ENCODE data around the gene UGT2B7.
"Not testable (repeated sequence)": the region's sequence is repeated elsewhere in the genome, so short reads cannot be mapped to it uniquely, and the experiment has no call there.

UGT2B7 gene

DNA sequence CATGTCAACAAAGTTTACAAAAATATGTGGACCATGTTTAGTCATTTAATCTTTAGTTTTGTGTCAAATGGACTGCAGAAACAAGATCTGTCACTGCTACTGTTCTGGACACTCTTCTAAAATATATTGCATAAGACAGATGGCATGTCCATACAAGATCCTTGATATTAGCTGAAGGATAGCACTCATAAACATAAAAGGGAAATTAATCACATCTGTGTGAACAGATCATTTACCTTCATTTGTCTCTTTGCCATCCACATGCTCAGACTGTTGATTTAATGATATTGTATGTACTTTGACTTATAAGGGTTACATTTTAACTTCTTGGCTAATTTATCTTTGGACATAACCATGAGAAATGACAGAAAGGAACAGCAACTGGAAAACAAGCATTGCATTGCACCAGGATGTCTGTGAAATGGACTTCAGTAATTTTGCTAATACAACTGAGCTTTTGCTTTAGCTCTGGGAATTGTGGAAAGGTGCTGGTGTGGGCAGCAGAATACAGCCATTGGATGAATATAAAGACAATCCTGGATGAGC lies at the start of gene UGT2B7:
Gene UGT2B7, plus strand, starts transcription at position 364 of the 546 bp plus-strand sequence. Its CDS starts 47 bp downstream, at position 411.
- DNase-seq (ENCODE audit: low read depth in 2 of 2): no peak

DNA sequence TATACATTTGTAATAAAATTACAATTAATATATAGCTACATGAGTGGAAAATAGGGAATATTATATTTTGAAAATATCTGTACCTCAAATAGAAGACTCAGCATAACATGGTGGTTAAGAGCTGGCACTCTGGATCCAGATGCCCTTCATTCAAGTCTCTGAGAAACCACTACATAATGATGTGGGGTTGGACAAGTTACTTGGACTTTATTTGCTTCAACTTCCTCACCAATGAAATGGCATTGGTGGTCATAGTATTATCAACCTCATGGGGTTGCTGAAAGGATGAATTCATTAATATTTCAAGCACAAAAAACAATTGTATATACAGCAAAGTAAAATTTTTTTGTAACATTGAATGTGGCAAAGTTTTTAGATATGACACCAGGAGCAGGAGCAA lies 46.4 kb upstream of the UGT2B7 start:
- DNase-seq (ENCODE audit: low read depth in 2 of 2): no peak

DNA sequence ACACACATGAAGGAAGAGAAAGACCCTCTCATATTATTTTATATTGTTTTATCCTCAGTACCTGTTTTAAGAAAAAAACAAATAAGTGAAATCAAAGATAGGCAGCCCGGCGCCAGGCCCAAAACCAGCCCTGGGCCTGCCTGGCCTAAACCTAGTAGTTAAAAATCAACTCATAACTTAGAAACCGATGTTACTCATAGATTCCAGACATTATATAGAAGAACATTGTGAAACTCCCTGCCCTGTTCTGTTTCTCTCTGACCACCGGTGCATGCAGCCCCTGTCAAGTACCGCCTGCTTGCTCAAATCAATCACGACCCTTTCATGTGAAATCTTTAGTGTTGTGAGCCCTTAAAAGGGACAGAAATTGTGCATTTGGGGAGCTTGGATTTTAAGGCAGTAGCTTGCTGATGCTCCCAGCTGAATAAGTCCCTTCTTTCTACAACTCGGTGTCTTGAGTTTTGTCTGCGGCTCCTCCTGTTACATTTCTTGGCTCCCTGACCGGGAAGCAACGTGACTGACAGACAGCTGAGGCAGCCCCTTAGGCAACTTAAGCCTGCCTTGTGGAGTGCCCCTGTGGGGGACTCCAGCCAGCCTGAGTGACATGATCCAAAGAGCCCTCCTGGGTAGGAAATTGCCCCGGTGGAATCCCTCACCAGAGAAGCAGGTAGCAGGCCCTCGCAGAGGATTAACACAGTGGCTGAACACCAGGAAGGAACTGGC lies 45.3 kb upstream of the UGT2B7 start:
- DNase-seq (ENCODE audit: low read depth in 2 of 2): not testable (repeated sequence)

DNA sequence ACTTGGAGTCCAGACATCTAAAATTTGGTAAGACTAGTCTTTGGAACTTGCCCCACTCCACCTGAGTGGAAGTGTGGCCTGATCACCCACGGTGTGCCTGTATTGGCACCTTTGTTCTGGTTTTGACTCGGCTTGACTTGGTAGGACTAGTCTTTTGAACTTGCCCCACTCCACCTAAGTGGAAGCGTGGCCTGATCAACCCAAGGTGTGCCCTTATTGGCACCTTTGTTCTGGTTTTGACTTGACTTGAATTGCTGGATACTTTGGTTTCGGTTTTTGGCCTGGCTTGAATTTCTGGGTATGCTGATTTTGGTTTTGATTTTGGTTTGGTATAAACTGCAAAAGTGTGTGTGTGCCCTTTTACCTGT lies 44.7 kb upstream of the UGT2B7 start:
- DNase-seq (ENCODE audit: low read depth in 2 of 2): no peak

DNA sequence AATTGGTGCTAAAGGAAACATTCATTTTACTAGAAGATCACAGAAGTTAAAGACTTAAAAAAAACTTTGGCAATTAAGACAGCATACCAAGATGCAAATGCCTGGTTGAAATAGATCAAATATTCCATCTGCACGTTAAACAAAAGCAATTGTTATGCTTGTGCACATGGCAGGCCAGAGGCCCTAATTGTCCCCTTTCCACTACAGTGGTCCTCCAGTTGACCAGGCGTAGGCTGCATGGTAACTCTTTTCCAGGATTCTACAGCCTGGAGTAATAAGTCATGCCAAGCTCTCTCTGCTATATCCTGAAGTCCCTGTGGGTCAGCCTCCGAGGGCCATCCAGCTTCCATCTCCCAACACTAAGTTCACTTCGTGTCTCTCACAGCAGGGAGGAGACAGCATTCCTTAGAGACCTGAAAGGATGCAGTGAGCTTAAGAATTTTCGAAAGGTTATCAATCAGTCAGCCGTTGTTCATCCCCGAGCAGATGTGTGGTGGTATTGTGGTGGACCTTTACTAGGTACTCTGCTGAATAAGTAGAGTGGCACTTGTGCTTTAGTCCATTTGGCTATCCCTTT lies 42.9 kb upstream of the UGT2B7 start:
- DNase-seq (ENCODE audit: low read depth in 2 of 2): not testable (repeated sequence)

DNA sequence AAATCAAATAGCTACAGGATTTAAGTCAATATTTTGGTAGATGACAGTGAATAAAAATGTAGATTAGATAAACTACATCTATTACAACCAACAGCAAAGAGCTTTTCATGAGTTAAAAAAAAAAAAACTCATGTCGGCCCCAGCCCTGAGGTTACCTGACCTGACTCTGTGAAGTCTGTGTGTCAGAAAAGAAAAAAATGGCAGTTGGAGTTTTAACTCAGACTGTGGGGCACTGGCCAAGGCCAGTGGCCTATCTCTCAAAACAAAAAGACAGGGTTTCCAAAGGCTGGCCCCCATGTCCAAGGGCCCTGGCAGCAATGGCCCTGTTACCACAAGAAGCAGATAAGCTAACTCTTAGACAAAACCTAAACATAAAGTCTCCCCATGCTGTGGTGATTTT lies 42.2 kb upstream of the UGT2B7 start:
- DNase-seq (ENCODE audit: low read depth in 2 of 2): not testable (repeated sequence)

DNA sequence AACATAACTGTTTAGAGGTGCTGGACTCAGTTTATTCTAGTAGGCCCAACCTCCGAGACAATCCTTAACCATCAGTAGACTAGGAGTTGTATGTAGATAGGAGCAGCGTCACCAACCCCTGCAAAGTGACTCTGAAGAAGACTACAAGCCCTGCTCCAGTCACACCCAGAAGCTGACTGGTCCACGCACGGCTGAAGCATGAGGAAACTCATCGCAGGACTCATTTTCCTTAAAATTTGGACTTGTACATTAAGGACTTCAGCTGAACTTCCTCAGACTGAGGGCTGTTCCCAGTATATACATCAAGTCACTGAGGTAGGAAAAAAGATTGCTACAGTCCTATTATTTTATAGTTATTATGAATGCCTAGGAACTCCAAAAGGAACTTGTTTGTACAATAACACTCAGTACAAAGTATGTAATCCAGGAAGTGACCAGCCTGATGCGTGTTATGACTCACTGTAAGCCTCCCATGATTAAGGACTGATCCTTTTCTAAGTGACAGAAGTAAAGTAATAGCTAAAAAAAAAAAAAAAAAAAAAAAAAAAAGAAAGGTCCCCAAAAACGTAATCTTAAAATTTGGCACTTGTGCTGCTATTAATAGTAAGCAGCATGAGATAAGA lies 41.6 kb upstream of the UGT2B7 start:
- DNase-seq (ENCODE audit: low read depth in 2 of 2): no peak

DNA sequence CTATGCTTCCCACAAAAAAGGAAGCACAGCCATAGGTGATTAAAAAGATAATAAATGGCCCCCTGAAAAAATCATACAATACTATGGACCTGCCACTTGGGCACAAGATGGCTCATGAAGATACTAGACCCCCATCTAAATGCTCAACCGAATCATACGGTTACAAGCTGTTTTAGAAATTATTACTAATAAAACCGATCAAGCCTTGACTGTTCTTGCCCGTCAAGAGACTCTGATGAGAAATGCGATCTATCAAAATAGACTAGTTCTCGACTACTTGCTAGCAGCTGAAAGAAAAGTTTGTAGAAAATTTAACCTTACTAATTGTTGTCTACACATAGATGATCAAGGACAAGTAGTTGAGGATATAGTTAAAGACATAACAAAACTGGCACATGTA lies 40.1 kb upstream of the UGT2B7 start:
- no peak for DNase-seq (ENCODE audit: low read depth in 2 of 2)

DNA sequence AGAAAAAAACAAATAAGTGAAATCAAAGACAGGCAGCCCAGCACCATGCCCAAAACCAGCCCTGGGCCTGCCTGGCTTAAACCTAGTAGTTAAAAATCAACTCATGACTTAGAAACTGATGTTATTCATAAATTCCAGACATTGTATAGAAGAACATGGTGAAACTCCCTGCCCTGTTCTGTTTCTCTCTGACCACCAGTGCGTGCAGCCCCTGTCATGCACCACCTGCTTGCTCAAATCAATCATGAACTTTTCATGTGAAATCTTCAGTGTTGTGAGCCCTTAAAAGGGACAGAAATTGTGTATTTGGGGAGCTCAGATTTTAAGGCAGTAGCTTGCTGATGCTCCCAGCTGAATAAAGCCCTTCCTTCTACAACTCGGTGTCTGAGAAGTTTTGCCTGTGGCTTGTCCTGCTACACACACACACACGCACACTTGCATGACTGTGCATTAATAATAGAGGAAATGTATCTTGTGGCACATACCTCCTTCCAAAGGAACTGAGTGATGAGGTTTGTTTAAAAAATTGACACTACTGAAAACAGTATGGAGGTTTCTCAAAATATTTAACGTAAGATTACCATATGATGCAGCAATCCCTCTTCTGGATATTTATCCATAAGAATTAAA lies 39.2 kb upstream of the UGT2B7 start:
- DNase-seq (ENCODE audit: low read depth in 2 of 2): no peak

DNA sequence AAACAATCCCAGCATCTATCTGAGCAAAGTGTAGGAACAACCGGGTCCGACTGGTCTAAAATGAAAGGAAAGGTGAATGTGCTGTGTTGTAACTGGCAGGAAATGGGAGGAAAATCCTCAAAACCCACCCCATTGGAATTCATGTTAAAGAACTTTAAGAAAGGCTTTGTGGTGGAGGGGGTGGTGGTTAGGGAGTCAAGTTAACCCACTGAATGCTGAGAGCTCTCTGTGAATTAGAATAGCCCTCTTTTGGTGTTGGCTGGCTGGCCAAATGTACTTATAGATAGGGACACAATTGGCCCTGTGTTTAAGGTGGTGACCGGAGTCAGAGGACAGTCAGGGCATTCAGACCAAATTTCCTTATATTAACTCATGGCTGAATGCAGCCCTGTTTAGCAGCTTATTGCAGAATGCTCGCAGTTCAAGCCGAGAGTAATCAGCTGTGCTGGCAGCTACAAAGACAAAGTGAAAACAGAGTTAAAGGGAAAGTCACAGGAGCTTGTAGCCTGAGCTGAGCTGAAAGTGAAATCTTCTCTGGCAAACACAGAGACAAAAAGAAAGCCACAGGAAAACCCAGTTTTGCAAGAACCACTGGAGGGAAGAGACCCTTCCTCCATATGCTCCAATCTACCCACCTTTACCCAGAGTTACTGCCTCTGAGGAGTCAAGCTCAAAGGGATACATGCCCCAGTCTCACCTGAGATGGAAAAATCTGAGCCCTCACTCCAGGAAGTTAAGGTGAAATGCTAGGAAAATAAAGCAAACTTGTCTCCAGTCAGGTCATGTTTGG lies 38.5 kb upstream of the UGT2B7 start:
- DNase-seq (ENCODE audit: low read depth in 2 of 2): no peak

DNA sequence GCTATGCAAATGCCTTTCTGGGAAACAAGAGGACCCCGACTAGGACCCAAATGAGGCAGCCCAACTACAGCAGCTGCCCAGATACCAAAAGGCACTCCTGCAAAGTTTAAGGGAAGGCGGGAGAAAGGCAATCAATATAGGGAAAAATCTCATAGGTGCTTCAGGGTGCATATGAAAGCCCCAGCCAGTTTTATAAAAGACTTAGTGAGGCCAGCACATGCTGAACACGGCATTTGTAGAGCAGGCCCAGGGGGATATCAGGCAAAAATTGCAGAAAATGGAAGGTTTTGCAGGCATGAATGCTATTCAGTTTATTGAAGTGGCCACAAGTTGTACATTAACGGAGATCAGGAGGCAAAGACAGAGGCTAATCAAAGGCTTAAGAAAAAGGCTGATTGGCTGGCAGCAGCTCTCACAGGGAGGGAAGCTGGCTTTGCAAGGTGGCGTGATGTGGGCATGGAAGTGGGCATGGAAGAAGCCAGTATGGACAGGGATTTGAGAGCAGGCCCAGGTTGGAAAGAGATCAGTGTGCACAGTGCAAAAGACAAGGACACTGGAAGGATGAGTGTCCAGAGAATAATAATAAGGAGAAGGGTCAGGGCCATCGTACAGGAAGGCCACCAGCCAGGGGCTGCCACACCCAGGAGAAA lies 37.7 kb upstream of the UGT2B7 start:
- DNase-seq (ENCODE audit: low read depth in 2 of 2): no peak

DNA sequence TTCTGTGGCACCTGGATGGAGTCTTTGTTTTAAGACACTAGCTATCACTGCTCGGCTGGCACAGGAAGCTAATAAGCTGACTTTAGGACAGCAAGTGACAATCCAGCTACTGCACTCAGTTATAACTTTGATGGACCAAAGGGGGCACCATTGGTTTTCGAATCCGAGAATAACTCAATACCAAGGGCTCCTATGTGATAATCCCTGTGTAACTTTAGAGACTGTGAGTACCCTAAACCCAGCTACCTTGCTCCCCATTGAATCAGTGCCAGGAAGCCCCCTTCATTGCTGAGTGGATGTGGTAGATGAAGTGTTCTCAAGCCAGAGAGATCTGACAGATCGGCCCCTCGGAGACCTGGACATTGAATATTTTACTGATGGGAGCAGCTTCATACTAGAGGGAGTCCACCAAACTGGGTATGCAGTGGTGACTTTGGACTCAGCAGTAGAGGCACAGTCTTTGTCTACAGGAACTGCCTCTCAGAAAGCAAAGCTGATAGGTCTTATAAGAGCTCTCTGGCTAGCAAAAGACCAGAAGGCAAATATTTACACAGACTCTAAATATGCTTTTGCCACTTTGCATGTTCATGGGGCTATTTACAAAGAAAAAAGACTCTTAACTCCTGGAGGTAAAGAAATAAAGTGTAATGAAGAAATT lies 35.5 kb upstream of the UGT2B7 start:
- no peak for DNase-seq (ENCODE audit: low read depth in 2 of 2)

DNA sequence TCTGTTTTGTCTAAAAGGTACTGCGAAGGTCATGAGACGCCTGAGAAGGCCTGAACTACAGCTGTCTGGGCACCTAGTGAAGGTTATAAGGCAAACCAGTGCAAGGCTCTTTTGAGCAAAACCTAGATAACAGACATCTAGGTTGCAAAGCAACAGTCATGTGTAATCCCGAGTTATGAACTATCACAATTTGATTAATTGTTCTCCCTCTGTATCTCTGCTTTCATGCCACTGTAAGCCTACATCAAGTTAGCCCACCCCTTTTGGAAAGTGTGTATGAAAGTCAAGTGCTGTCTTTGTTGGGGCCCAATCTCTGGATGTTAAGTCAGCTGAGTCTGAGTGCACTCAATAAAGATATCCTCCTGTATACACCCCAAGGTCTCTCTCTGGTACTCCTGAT lies 31.9 kb upstream of the UGT2B7 start:
- DNase-seq (ENCODE audit: low read depth in 2 of 2): no peak

DNA sequence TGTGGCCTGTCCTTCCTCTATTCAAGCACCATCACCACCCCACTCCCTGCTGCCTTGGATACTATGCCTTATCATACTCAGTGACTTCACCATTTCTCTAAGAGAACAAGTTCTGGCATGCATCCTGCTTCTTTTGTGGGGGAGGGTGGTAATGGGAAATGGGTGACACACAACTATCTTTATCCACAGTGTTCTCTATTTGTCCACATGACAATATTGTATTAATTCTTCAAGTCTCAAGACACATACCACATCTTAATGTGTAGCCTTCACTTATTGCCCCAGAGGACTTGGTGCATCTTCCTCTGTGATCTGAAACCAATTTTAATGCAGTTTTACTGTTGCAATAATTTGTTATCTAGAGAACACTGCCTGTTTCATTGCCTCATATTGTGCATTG lies 29.3 kb upstream of the UGT2B7 start:
- no peak for DNase-seq (ENCODE audit: low read depth in 2 of 2)

DNA sequence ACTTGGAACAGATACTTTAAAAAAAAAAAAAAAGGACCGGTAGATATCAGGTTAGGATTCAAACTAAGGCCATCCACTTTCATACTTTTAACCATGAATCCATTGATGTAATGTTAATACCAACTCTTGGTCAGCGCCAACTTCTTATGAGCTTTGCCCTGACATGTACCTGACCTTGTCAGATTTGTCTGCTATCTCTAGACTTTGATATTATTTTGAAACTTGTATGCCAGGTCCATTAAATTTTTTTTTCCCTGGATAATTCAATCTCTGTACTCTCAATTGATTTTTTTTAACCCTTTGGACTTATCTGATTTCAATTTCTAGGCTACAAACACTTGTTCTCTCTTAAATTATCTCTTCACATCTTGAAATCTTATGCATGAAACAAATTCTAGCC lies 27.2 kb upstream of the UGT2B7 start:
- no peak for DNase-seq (ENCODE audit: low read depth in 2 of 2)

DNA sequence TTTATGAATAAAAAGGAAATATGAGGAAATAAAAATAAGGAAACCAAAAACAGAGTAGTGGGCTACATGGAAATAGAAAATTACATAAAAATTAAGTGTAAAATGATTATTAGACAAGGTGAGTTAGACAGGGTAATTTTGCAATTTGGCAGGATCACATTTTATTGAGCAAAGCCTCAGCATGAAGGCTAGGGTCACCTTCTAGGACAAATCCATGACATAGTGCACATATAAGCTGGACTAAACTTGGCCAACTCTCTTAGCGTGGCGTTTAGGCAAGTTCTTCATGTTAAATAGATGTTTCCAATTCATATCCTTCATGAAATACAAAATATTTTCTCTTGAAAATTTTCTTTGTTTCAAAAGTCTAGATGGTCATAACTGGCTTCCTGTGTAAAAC lies 25.7 kb upstream of the UGT2B7 start:
- DNase-seq (ENCODE audit: low read depth in 2 of 2): no peak

DNA sequence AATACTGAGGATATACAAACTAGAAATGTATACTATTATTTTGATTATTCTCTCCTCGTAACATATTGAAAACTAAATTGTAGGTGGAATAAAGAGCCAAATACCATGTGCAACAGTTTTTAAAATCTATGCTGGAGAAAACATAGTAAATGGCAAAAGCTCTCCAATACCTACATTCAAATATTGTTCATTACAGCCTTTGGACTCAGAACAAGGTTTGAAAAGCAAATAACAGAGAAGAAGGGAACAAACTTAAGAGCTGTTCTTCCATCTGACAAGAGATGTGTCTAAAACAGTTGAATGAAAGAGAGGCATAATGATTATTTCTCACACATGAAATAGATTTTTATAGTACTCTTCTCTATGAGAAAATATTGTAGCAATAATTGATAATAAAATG lies 25.0 kb upstream of the UGT2B7 start:
- no peak for DNase-seq (ENCODE audit: low read depth in 2 of 2)

DNA sequence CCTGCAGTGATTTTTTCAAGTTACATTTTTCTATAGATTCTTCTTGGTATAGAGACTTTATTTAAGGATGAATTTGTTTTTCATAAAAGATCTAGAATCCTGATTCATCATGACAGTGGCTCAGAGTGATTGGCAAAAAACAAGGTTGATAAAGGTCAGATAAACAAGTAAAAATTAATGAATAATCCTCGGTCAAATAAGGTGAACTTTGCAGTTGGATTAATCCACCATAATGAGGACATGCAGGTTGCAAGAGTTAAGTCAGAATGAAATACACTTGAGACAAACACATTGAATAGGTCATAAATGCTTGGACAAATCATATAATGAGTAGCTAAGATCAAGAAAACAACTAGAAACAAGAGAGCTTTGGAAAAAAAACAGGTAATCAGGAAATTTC lies 22.9 kb upstream of the UGT2B7 start:
- no peak for DNase-seq (ENCODE audit: low read depth in 2 of 2)

DNA sequence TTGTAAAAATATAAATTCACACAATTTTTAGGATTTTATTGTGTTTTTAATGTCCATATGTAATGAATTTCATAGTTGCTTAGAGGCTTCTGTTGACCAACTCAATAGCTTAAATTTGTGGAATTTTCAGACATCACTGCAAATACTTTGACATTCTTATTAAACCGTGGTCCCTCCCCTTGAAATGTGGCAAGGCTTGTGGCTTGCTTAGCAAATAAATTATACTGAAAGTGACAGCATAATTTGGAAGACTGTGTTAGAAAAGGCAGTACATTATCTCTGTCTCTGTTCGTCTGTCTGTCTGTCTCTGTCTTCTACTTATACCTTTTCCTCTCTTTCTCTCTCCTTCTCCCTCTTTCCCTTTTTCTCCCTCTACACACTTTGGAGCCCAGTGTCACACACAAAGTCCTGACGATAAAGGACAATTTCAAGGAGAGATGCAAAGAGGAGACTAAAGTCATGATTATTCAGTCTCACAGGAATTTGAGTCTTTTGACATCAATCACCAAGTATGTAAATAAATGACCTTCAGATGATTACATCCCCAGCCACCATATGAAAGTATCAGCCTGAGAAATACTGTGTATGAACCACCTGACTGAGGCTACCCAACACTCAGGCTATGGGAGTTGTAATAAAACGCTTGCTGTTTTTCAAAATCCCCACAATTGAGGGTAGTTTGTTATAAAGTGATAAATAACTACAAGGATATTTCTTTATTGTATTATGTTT lies 21.0 kb upstream of the UGT2B7 start:
- DNase-seq (ENCODE audit: low read depth in 2 of 2): no peak

DNA sequence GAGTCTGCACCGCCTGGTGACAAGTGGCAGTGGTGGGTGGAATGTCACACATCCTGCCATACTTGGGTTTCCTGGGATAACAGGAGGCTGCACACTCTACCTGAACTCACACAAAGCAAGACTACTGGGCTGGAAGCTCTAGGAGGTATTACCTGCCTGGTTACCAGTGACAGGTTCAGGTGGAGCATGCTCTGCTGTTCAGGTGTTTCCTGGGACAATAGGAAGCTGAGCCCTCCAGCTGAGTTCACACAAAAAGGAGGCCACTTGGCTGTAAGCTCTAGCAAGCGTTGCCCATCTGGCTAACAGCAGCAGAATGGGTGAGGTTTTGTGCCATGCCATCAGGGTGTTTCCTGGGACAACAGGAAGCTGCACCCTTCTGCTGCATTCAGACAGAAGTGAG lies 17.4 kb upstream of the UGT2B7 start:
- DNase-seq (ENCODE audit: low read depth in 2 of 2): no peak

All from stimulated activated CD4-positive, alpha-beta T cell treated with anti-CD3 and anti-CD28 coated beads, Interleukin-4, amount 100 ng/mL, for 48 hours (primary cell).